ENCODE data around the gene VAC14. TPM values are rescaled to one million over a fixed set of nuclear protein-coding genes. Genes with fewer than 3 reads are reported as not detected.

Gene VAC14
- total RNA-seq, 2 donors from 2014 or later: 34.9 to 37.0 TPM

GRCh38 chr16:70768203-70768580 is 32.8 kb downstream of the VAC14 start:
- peaks cover 5 to 7% of the 10 kb centered on the region in 2 donors for H3K4me1 ChIP-seq (ENCODE audit: control insufficient read depth in 1 of 2, low read depth in 2 of 2)
- H3K27ac ChIP-seq: peak overlapping the region in 1 of 2 donors; percentile 42
- DNase-seq (ENCODE audit: low spot score): no peak
- H3K36me3 ChIP-seq: peaks cover 9% of the 10 kb centered on the region
- no peak for ATAC-seq (ENCODE audit: insufficient number of reproducible peaks, low FRiP score, low read depth)
- H3K27me3 ChIP-seq (replicated peaks; ENCODE audit: insufficient read depth): no peaks in the 10 kb centered on the region
- H3K9me3 ChIP-seq: no peaks in the 10 kb centered on the region
- H3K4me3 ChIP-seq: no peak overlapping the region
- TF ChIP-seq, protein P1, sequence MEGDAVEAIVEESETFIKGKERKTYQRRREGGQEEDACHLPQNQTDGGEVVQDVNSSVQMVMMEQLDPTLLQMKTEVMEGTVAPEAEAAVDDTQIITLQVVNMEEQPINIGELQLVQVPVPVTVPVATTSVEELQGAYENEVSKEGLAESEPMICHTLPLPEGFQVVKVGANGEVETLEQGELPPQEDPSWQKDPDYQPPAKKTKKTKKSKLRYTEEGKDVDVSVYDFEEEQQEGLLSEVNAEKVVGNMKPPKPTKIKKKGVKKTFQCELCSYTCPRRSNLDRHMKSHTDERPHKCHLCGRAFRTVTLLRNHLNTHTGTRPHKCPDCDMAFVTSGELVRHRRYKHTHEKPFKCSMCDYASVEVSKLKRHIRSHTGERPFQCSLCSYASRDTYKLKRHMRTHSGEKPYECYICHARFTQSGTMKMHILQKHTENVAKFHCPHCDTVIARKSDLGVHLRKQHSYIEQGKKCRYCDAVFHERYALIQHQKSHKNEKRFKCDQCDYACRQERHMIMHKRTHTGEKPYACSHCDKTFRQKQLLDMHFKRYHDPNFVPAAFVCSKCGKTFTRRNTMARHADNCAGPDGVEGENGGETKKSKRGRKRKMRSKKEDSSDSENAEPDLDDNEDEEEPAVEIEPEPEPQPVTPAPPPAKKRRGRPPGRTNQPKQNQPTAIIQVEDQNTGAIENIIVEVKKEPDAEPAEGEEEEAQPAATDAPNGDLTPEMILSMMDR (IDR thresholded peaks at IDR 0.05): no peak

DNA sequence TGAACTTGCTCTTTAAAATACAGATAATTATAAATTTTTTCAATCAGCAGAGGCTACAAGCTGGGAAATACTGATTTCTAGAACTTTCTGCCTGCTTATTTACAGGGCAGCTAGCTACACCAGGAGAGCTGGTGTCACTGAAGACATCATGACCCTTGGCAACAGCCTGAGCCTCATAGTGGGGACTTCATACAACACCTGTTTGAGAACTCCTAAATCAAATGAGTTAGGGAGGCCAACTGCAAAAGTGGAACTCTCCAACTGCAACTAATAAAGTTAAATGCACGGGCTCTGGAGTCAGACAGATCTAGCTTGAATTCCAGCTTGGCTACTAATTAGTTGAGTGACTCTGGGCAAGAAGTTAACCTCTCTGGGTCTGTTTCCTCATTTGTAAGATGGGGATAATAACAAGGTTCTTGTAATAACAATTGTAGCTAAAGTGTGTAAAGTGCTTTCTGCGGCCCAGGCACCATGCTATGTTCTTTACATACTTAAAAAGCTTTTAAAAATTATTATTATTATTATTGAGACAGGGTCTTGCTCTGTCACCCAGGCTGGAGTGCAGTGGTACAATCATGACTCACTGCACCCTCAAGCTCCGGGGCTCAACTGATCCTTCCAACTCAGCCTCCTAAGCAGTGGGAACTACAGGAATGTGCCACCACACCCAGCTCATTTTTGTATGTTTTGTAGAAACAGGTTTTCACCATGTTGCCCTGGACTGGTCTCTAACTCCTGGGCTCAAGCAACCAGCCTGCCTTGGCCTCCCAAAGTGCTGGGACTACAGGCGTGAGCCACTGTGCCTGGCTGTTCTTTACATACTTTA is 33.4 kb downstream of the VAC14 start:
- peak overlapping the region in 1 of 2 donors; percentile 42 for H3K27ac ChIP-seq
- no peak overlapping the region for H3K4me3 ChIP-seq
- H3K4me1 ChIP-seq (ENCODE audit: control insufficient read depth in 1 of 2, low read depth in 2 of 2): peaks cover 5 to 7% of the 10 kb centered on the region in 2 donors
- ATAC-seq (ENCODE audit: insufficient number of reproducible peaks, low FRiP score, low read depth): no peak
- H3K9me3 ChIP-seq: no peaks in the 10 kb centered on the region
- TF ChIP-seq, protein P1 (IDR thresholded peaks at IDR 0.05): no peak
- no peaks in the 10 kb centered on the region for H3K27me3 ChIP-seq (replicated peaks; ENCODE audit: insufficient read depth)
- H3K36me3 ChIP-seq: peaks cover 11% of the 10 kb centered on the region
- DNase-seq (ENCODE audit: low spot score): no peak

- H3K27me3 ChIP-seq (replicated peaks; ENCODE audit: insufficient read depth): no peaks in the 10 kb centered on the region
- H3K27ac ChIP-seq: no peak overlapping the region
- H3K4me1 ChIP-seq (ENCODE audit: control insufficient read depth in 1 of 2, low read depth in 2 of 2): peaks cover 5 to 7% of the 10 kb centered on the region in 2 donors
- TF ChIP-seq, protein P1 (IDR thresholded peaks at IDR 0.05): no peak
- H3K9me3 ChIP-seq: no peaks in the 10 kb centered on the region
- H3K36me3 ChIP-seq: peaks cover 19% of the 10 kb centered on the region
- DNase-seq (ENCODE audit: low spot score): no peak
- no peak overlapping the region for H3K4me3 ChIP-seq
- ATAC-seq (ENCODE audit: insufficient number of reproducible peaks, low FRiP score, low read depth): no peak
Measured at GRCh38 chr16:70766658-70767057, 34.3 kb downstream of the VAC14 start.

GRCh38 chr16:70766176-70766575 is 34.8 kb downstream of the VAC14 start:
- H3K27ac ChIP-seq: no peak overlapping the region
- TF ChIP-seq, protein P1 (IDR thresholded peaks at IDR 0.05): no peak
- no peak for DNase-seq (ENCODE audit: low spot score)
- peaks cover 24% of the 10 kb centered on the region for H3K36me3 ChIP-seq
- H3K4me3 ChIP-seq: no peak overlapping the region
- H3K4me1 ChIP-seq (ENCODE audit: control insufficient read depth in 1 of 2, low read depth in 2 of 2): peaks cover 5 to 6% of the 10 kb centered on the region in 2 donors
- no peak for ATAC-seq (ENCODE audit: insufficient number of reproducible peaks, low FRiP score, low read depth)
- H3K9me3 ChIP-seq: no peaks in the 10 kb centered on the region
- H3K27me3 ChIP-seq (replicated peaks; ENCODE audit: insufficient read depth): no peaks in the 10 kb centered on the region

DNA sequence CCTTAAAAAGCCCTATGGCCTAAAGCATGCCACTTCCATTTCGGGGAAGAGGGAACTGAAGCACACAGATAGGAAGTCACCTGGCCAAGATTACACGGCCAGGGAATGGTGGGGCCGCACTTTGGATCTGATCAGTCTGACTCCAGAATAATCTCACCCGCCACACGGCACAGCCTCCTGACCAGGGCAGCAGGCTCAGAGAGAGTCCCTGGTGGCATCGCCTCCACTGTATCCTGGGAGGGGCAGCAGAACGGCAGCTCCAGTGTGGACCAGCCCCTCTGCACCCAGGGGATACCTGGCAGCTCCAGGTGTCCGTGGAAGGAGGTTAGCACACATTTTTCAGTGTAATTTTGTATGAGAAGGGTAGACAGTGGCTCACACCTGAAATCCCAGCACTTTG is 35.5 kb downstream of the VAC14 start:
- Histone ChIP-seq H3K9me3 (no peaks in the 10 kb centered on the region), H3K4me1 (ENCODE audit: control insufficient read depth in 1 of 2, low read depth in 2 of 2) (peaks cover 0 to 5% of the 10 kb centered on the region in 2 donors), H3K27me3 (replicated peaks; ENCODE audit: insufficient read depth) (no peaks in the 10 kb centered on the region), H3K4me3 (no peak overlapping the region), H3K27ac (no peak overlapping the region), H3K36me3 (peaks cover 25% of the 10 kb centered on the region)
- ATAC-seq (ENCODE audit: insufficient number of reproducible peaks, low FRiP score, low read depth) (no peak), DNase-seq (ENCODE audit: low spot score) (no peak)
- TF ChIP-seq, protein P1 (IDR thresholded peaks at IDR 0.05): no peak
